ENCODE data around the gene EFNA2.

Gene EFNA2

DNA sequence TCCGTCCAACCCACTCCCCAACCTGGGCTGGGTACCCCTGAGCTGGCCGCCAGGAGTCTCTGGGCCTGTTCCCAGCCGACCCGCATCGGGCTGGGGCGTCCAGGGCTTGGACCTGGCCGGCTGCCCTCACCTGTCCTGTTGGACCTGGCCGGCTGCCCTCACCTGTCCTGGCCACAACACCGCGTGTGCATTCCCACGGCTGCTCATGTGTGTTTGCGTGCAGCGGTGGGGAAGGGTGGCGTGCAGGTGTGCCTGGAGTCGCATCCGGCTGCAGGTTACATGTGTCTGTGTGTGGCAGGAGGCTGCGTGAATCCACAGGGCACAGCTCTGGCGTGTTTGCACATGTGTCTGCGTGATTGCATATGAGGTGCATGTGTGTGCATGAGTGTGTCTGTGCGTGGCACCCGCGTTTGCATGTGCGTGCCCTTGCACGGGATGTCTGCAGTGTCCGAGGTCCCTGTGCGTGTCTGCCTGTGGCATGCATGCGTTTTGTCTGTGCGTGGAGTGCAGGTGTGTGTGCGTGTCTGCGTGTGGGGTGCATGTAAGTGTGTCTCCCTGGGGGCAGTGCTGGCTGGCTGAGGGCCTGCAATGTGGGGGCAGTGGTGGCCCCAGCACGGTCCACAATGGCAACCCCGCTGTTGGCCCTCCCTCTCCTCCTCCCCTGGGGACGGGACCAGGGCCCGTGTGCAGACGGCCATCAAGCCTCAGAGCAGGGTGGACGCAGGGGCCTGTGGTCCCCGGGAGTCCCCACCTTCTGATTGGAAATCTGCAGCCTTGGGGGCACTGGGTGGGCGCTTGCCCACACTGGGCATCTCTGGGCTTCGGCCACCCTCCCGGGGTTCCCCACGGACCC is 3.4 kb downstream of the EFNA2 start:
- H3K4me3 ChIP-seq (replicated peaks; ENCODE audit: low read depth, low read length) = no peak overlapping the region
- no peak for DNase-seq (ENCODE audit: extremely low read depth, insufficient read length)
- no peak for TF ChIP-seq CTCF (IDR thresholded peaks at IDR 0.05; ENCODE audit: insufficient read depth, low read length, poor library complexity, severe bottlenecking)
- H3K36me3 ChIP-seq (ENCODE audit: control insufficient read depth, insufficient read depth, low read length) = no peaks in the 10 kb centered on the region
- no peaks in the 10 kb centered on the region; the same call in none of the 2 replicates for H3K27me3 ChIP-seq (replicated peaks; ENCODE audit: control insufficient read depth, insufficient read depth, low read length)

GRCh38 chr19:1289686-1290025 is 4.0 kb downstream of the EFNA2 start:
- peak; percentile 33 for TF ChIP-seq CTCF (IDR thresholded peaks at IDR 0.05; ENCODE audit: insufficient read depth, low read length, poor library complexity, severe bottlenecking)
- H3K27me3 ChIP-seq (replicated peaks; ENCODE audit: control insufficient read depth, insufficient read depth, low read length) = no peaks in the 10 kb centered on the region; the same call in none of the 2 replicates
- DNase-seq (ENCODE audit: extremely low read depth, insufficient read length) = no peak

DNA sequence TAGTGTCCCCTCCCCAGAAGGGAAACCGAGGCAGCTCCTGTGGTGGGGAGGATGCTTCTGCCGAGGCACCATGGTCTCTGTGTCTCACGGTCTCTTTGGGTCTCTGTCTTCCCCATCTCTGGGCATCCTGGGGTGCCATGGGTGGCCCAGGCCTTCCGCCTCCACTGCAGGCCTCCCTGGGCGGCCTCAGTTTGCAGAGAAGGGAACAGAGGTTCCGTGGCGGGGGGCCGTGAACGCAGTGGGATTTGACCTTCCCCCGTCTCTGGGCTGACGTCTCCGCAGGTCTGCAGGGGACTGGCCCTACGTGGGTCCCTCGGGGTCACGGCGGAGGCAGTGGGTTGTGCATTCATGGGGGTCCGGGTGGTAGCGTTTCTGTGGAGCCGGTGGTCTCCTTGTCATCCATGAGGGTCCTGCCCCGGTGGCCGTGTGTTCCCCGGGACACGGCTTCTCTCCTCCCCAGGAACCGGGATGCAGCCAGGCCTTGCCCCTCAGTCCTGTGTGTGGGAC is 4.6 kb downstream of the EFNA2 start:
- H3K27me3 ChIP-seq (replicated peaks; ENCODE audit: control insufficient read depth, insufficient read depth, low read length) = no peaks in the 10 kb centered on the region; the same call in none of the 2 replicates
- H3K36me3 ChIP-seq (ENCODE audit: control insufficient read depth, insufficient read depth, low read length) = no peaks in the 10 kb centered on the region
- no peak for DNase-seq (ENCODE audit: extremely low read depth, insufficient read length)
- no peak overlapping the region for H3K4me3 ChIP-seq (replicated peaks; ENCODE audit: low read depth, low read length)
- no peak for TF ChIP-seq CTCF (IDR thresholded peaks at IDR 0.05; ENCODE audit: insufficient read depth, low read length, poor library complexity, severe bottlenecking)

More at GRCh38 chr19:1289686-1290025, 4.0 kb downstream of the EFNA2 start:
- Histone ChIP-seq H3K36me3 (ENCODE audit: control insufficient read depth, insufficient read depth, low read length) (no peaks in the 10 kb centered on the region), H3K4me3 (replicated peaks; ENCODE audit: low read depth, low read length) (no peak overlapping the region)

DNA sequence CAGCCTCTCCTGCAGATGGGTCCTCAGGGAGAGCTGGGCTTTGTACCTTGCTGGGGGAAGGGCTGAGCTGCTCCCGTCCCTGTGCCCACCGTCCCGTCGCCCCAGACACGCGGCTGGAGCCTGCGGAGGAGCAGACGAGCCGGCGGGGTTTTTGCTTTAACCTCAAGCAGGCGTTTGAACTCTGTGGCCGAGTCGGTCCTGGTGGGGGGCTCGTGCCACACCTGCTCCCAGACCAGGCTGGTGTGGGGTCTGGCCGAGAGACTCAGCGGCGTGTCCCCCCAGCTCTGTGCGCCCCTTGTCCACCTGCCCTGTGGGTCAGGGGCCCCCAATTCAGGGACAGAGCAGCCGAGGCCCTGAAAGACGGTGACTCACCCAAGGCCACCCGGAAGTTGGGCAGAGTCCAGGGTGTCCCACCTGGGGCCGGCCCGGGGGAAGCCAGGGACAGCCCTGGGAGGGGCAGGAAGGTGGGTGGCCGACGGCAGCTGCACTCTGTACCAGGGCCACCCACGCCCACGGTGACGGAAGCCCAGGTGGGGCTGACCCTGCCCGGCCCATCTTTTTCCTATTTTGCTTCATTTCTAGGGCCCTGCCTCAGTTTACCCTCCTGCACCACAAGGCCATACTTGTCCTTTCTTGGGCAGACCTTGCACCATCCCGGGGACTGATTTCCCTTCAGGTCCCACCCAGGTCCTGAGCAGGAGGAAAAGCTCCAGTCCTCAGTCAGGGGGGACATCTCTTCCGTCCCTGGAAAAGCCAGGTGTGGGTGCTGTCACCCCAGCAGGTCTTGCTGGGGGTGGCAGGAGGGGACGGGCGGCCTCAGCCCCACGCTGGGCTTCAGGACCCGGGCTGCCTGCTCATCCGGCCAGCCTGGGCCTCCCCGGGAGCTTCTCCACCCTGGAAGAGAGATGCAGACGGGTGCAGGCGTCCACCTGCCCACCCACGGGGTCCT is 5.3 kb downstream of the EFNA2 start:
- Histone ChIP-seq H3K36me3 (ENCODE audit: control insufficient read depth, insufficient read depth, low read length) (no peaks in the 10 kb centered on the region), H3K27me3 (replicated peaks; ENCODE audit: control insufficient read depth, insufficient read depth, low read length) (no peaks in the 10 kb centered on the region; the same call in none of the 2 replicates), H3K4me3 (replicated peaks; ENCODE audit: low read depth, low read length) (no peak overlapping the region)
- DNase-seq (ENCODE audit: extremely low read depth, insufficient read length) = no peak
- no peak for TF ChIP-seq CTCF (IDR thresholded peaks at IDR 0.05; ENCODE audit: insufficient read depth, low read length, poor library complexity, severe bottlenecking)

DNA sequence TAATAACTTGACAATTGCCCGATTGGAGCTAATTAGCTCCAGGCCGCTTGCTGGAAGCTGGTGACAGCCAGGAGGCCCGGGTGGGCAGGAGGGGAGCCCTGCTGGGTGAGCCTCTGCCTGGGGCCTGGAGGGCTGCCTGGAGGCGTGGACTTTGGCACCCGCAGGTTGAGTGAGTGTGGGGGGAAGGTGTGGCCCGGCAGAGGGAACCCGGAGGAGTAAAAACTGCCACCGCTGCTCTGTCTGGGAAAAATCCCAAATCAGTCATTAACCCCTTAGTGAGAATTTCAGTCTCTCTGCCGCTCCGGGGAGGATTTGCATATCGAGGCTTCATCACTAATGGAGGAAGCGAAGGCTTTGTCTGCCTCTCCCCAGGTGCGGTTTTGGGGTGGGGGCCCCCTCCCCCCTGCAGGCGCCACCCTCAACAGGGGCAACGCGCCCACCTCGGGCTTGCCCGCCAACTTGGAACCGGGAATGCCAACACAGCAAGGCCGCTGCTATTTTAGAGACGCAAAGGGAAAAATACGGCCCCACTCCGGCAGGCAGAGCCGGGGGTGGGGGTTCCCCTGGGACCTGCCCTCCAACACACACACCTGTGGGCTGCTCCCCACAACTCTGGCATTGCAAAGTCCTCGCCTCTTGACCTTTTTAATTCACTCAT is 6.2 kb downstream of the EFNA2 start:
- no peaks in the 10 kb centered on the region for H3K36me3 ChIP-seq (ENCODE audit: control insufficient read depth, insufficient read depth, low read length)
- DNase-seq (ENCODE audit: extremely low read depth, insufficient read length) = peak; percentile 53
- 0 out of 2 replicates have a peak overlapping the region, but pooled peaks have one; percentile 12 for H3K4me3 ChIP-seq (replicated peaks; ENCODE audit: low read depth, low read length)
- no peaks in the 10 kb centered on the region; the same call in none of the 2 replicates for H3K27me3 ChIP-seq (replicated peaks; ENCODE audit: control insufficient read depth, insufficient read depth, low read length)
- TF ChIP-seq CTCF (IDR thresholded peaks at IDR 0.05; ENCODE audit: insufficient read depth, low read length, poor library complexity, severe bottlenecking) = no peak
